Ovary (tissue), 9 donors: ENCODE measurements around the gene USP11. TPM values are rescaled to one million over a fixed set of nuclear protein-coding genes. Genes with fewer than 3 reads are reported as not detected.

Experiments used
- DNase-seq, 5 donors: peaks; one replicate each; pipeline ENCODE4 v3.0.0-alpha.2; 2019 to 2020
- H3K27ac ChIP-seq, 2 donors: fragments of 200-600 bp; one replicate each; pipeline versions ENCODE4 v1.5.1 to v1.8.0; 2019 to 2022
- H3K27me3 ChIP-seq: fragments of 200-600 bp; one replicate; pipeline ENCODE4 v1.8.0; 2022
- H3K36me3 ChIP-seq: fragments of 200-600 bp; sonication (generic); one replicate; pipeline ENCODE4 v1.5.1; 2019
- H3K4me1 ChIP-seq: one replicate; pipeline ENCODE4 v1.8.1; 2013; ENCODE audit warnings: mild to moderate bottlenecking, moderate library complexity; ENCODE audit not compliant: insufficient read depth
- H3K4me3 ChIP-seq: fragments of 200-600 bp; sonication (generic); one replicate; pipeline ENCODE4 v1.5.1; 2017
- H3K9me3 ChIP-seq, 2 donors: fragments of 200-600 bp in 1 of 2; sonication (generic) in 1 of 2; one replicate each; pipeline versions ENCODE4 v1.5.1 to v1.8.1; 2013 to 2019; ENCODE audit warnings: mild to moderate bottlenecking in 1 of 2, moderate library complexity in 1 of 2
- CTCF ChIP-seq, 3 donors: fragments of 450-650 bp in 2 of 3; fragments of 200-600 bp in 1 of 3; IDR thresholded peaks; one replicate each; pipeline versions ENCODE4 v1.5.1 to v1.8.0; 2016 to 2022; ENCODE audit warnings: antibody characterized with exemption in 3 of 3, mild to moderate bottlenecking in 1 of 3
- EP300 ChIP-seq: sonication (generic); formaldehyde crosslinking; IDR thresholded peaks from one replicate; pipeline ENCODE4 v1.6.1; 2017; ENCODE audit warnings: antibody characterized with exemption
- POLR2A ChIP-seq: fragments of 450-650 bp; IDR thresholded peaks from one replicate; pipeline ENCODE4 v1.6.1; 2017; ENCODE audit warnings: antibody characterized with exemption, mild to moderate bottlenecking, moderate library complexity
- WGBS, 3 donors: extraction: QIAGEN DNeasy Blood & Tissue Kit in 1 of 3; methylation state at CpG; one replicate each; pipeline versions ENCODE4 v1.1.5 to v1.1.7; 2013 to 2017; 5-methylcytosine and 5-hydroxymethylcytosine counted together
- intact Hi-C, 4 donors: fragments of 100-400 bp; cut with DNase I; formaldehyde crosslinking; loops; one replicate each; pipeline versions ENCODE4 v1.11.0 to v1.15.1; 2022 to 2023
- polyA plus RNA-seq, 2 donors: library from polyadenylated mRNA; stranded (reverse); fragments of 200-250 nt in 1 of 2; fragments of 350-450 nt in 1 of 2; fragmentation: Illumina TruSeq in 1 of 2; extraction: RNeasy Lipid Tissue Mini Kit (QIAGEN cat#74804) in 1 of 2; gene quantifications; one replicate each; pipeline ENCODE4 v1.2.3, GENCODE V29; 2013 to 2014
- total RNA-seq, 7 donors: library from RNA; depleted of rRNA in 2 of 7; stranded (reverse); fragments of >200 nt in 2 of 7; fragmentation: NEBNext Ultra II Directional in 3 of 7; extraction: Animal tissue kit (Norgen Biotek cat#: 25700) in 3 of 7; gene quantifications; one replicate each; pipeline versions ENCODE4 v1.1.0 to v1.2.4, GENCODE V29; 2016 to 2023
- donor health status: DM: no; HTN: no; CAD: no; lungs with moderate emphysema.
- donor health status: DM: no; HTN: no; CAD: no.
- donor health status: Bipolar disorder and iron deficiency.
- donor health status: DM: yes; HTN: yes; CAD: no.
- donor health status: DM: no; HTN: no; CAD: no.
- donor health status: DM: yes; HTN: yes; CAD: no.

Gene USP11
- total and polyA plus RNA-seq, 9 donors = 55.6 to 166 (median 109) TPM

GRCh38 chrX:47227334-47227583, 5.5 kb upstream of the USP11 start:
- DNase-seq = peak in 2 of 5 donors; percentile 17 to 24
- Histone ChIP-seq H3K27me3 (no peaks in the 10 kb centered on the region), H3K36me3 (no peaks in the 10 kb centered on the region), H3K27ac (no peak overlapping the region), H3K4me3 (no peak overlapping the region), H3K4me1 (no peaks in the 10 kb centered on the region), H3K9me3 (no peaks in the 10 kb centered on the region)
- WGBS, 3 donors = 89 to 90% (median 89%) methylated on average over 9 of the region's 9 CpGs
- intact Hi-C loops = no loop called here
- TF ChIP-seq POLR2A (no peak), EP300 (no peak), CTCF (IDR thresholded peaks at IDR 0.05) (no peak)

DNA sequence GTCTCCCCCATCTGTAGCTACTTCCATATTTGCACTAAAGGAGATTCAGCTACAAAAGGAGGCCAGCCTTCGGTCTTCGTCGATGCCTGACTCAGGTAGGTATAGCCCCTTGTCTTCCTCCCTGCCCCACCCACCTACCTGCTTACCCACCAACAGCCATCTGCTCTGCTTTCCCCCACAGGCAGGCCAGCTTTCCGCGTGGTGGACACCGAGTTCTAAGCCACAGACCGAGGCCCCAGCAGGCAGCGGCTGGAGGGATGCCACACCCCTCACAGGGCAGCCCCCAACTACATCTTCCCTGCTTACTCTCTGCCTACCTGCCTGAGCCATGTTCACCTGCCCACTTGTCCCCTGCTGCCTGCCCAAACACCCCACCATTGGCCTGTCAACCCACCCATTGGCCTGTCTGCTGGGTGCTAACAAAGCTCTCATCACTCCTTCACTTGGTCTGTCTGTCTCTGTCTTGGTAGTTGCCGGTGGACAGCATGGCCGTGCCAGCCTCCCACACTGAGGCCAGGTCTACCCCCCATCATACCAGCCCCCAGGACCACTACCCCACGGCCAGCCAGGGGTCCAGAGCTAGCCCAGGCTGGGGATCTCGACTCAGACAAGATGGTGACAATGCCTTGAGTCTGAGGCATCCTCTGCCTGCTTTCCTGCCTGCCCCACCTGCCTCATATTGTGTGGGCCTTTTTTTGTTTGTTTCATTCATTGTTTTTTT, 4.1 kb upstream of the USP11 start:
- Histone ChIP-seq H3K9me3 (no peaks in the 10 kb centered on the region), H3K4me1 (no peaks in the 10 kb centered on the region), H3K27ac (no peak overlapping the region), H3K36me3 (no peaks in the 10 kb centered on the region), H3K4me3 (no peak overlapping the region), H3K27me3 (no peaks in the 10 kb centered on the region)
- intact Hi-C loops = no loop called here
- DNase-seq = peak in 3 of 5 donors; percentile 16 to 28 (median 20)
- 90 to 96% (median 94%) methylated on average over 12 of the region's 12 CpGs for WGBS, 3 donors
- no peak for TF ChIP-seq EP300
- TF ChIP-seq CTCF (IDR thresholded peaks at IDR 0.05) = no peak
- TF ChIP-seq POLR2A = no peak

DNA sequence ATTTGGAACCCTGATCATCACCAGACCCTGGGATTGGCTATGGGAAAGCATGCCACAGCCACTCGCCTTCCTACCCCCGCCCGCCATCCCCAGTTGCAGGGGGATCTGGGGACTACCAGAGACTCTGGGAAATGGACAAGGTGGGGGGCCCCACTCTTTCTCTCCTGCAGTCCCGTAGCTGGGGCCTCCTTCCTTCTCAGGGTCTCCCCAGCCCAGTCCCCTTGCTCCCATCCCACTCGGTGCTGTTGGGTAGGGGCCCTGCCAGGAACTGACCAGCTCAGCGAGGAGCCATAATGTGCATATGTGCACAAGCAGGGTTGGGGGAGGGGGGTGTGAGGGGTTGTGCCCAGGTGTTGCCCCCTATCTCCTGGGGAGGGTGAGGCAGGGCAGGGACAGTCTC, 3.4 kb upstream of the USP11 start:
- intact Hi-C loops = no loop called here
- Histone ChIP-seq H3K36me3 (no peaks in the 10 kb centered on the region), H3K9me3 (no peaks in the 10 kb centered on the region), H3K27ac (no peak overlapping the region), H3K4me3 (no peak overlapping the region), H3K4me1 (no peaks in the 10 kb centered on the region), H3K27me3 (no peaks in the 10 kb centered on the region)
- TF ChIP-seq EP300 = no peak
- no peak for TF ChIP-seq POLR2A
- no peak for TF ChIP-seq CTCF (IDR thresholded peaks at IDR 0.05)
- 93 to 98% (median 94%) methylated on average over 6 of the region's 6 CpGs for WGBS, 3 donors
- peak in 3 of 5 donors; percentile 15 to 31 (median 16) for DNase-seq

DNA sequence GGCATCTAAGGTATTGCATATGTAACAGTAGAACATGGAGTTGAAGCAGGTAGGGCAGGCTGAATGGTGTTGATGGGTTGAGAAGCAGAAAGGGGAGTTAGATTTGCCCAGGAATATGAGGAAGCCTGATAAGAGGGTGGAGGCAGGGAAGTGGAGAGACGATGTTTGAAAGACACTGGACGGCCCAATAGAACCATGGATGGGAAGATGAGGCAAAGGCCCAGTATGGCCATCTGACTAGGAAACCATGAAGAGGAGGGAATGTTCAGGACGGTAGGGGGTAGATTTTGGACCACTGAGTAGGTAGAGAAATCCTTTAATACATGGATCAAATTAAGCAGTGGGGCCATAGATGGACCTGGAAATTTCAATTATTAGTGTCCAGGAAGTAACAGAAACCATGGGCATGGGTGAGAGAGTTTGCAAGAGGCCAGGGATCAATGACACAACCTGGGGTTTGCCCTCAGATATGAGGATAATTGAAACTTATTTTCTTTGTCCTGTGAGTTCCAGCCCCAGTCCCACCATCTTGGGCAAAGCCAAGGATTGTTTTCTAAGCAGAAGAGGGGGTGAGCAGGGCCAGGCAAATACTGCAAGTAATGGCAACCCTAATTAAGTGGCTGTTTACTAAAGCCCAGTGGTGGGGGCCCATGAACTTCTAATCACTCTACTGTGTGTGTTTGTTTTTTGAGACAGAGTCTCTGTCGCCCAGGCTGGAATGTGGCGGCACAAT, 2.5 kb upstream of the USP11 start:
- intact Hi-C loops = no loop called here
- H3K4me3 ChIP-seq = no peak overlapping the region
- 86 to 90% (median 87%) methylated on average over 5 of the region's 5 CpGs for WGBS, 3 donors

More for the DNA sequence above, 2.5 kb upstream of the USP11 start:
- Histone ChIP-seq H3K27ac (no peak overlapping the region), H3K27me3 (no peaks in the 10 kb centered on the region), H3K9me3 (no peaks in the 10 kb centered on the region), H3K36me3 (no peaks in the 10 kb centered on the region), H3K4me1 (no peaks in the 10 kb centered on the region)
- DNase-seq = no peak
- no peak for TF ChIP-seq CTCF (IDR thresholded peaks at IDR 0.05)
- no peak for TF ChIP-seq EP300
- TF ChIP-seq POLR2A = no peak
